CD1c-positive myeloid dendritic cell (primary cell): ENCODE measurements around the gene LRRC57.

Source experiments
- DNase-seq: peaks from one replicate; pipeline ENCODE4 v3.0.0-alpha.2; 2016; ENCODE audit errors: extremely low spot score

Gene LRRC57

GRCh38 chr15:42491539-42492225 lies 56.9 kb downstream of the LRRC57 start:
- no peak for DNase-seq

- peak; percentile 95 for DNase-seq
Measured at GRCh38 chr15:42490671-42491538, 57.7 kb downstream of the LRRC57 start, which contains the start of gene ZNF106. ZNF106 (minus strand) TSS chr15:42491141; CDS start chr15:42472289, 18,852 bp downstream.

- DNase-seq = peak; percentile 67
Measured at GRCh38 chr15:42490291-42490670, 58.3 kb downstream of the LRRC57 start.
